GM19193 (cell line): ENCODE data around the gene KLRC4.

Experiments
- POLR2A ChIP-seq: IDR thresholded peaks from 4 replicates; pipeline ENCODE4 v1.6.1; 2011; ENCODE audit not compliant: insufficient read depth, insufficient read length; ENCODE audit errors: extremely low read depth

KLRC4 gene

GRCh38 chr12:10395390-10395998 lies 14.1 kb downstream of the KLRC4 start:
- no peak for TF ChIP-seq POLR2A

- no peak for TF ChIP-seq POLR2A
Observed at GRCh38 chr12:10393291-10393690, 16.3 kb downstream of the KLRC4 start.

- TF ChIP-seq POLR2A = no peak
Observed at GRCh38 chr12:10392394-10392930, 17.1 kb downstream of the KLRC4 start.

- no peak for TF ChIP-seq POLR2A
Observed at GRCh38 chr12:10389904-10390303, 19.7 kb downstream of the KLRC4 start, which contains the start of gene KLRK1. Gene KLRK1 (minus strand): TSS chr12:10390041. CDS start chr12:10388810, 1,231 bp downstream.

- no peak for TF ChIP-seq POLR2A
Observed at GRCh38 chr12:10388624-10389413, 20.7 kb downstream of the KLRC4 start.

GRCh38 chr12:10386857-10387256 lies 22.7 kb downstream of the KLRC4 start:
- no peak for TF ChIP-seq POLR2A

GRCh38 chr12:10385166-10385613 lies 24.4 kb downstream of the KLRC4 start:
- no peak for TF ChIP-seq POLR2A

GRCh38 chr12:10384191-10384590 lies 25.4 kb downstream of the KLRC4 start:
- TF ChIP-seq POLR2A = no peak

GRCh38 chr12:10381928-10382628 lies 27.5 kb downstream of the KLRC4 start:
- TF ChIP-seq POLR2A = no peak

GRCh38 chr12:10374624-10375018 lies 34.9 kb downstream of the KLRC4 start:
- no peak for TF ChIP-seq POLR2A

- TF ChIP-seq POLR2A = no peak
Observed at GRCh38 chr12:10372559-10372958, 37.0 kb downstream of the KLRC4 start.

- no peak for TF ChIP-seq POLR2A
Observed at GRCh38 chr12:10369557-10370415, 39.8 kb downstream of the KLRC4 start.

GRCh38 chr12:10368206-10369171 lies 41.1 kb downstream of the KLRC4 start:
- no peak for TF ChIP-seq POLR2A

GRCh38 chr12:10366875-10367274 lies 42.7 kb downstream of the KLRC4 start:
- no peak for TF ChIP-seq POLR2A
